A673 (cell line): Measurements from ENCODE around the gene NRF1.

Experiments
- EZH2 ChIP-seq: fragments of 200-600 bp; sonication (generic); IDR thresholded peaks from 2 replicates; pipeline ENCODE4 v1.6.1; 2017; ENCODE audit warnings: borderline replicate concordance, low read depth, mild to moderate bottlenecking, mixed read lengths, antibody characterized with exemption, low read length; ENCODE audit not compliant: poor library complexity, severe bottlenecking
- TF ChIP-seq, protein P1 (sequence below): fragments of 300-800, 200-600 bp; sonication (generic); conservative IDR thresholded peaks from 2 replicates; pipeline ENCODE4 v1.5.1; 2017; ENCODE audit warnings: low read depth, mild to moderate bottlenecking, antibody characterized with exemption, low read length, moderate library complexity, mixed read lengths

DNA sequence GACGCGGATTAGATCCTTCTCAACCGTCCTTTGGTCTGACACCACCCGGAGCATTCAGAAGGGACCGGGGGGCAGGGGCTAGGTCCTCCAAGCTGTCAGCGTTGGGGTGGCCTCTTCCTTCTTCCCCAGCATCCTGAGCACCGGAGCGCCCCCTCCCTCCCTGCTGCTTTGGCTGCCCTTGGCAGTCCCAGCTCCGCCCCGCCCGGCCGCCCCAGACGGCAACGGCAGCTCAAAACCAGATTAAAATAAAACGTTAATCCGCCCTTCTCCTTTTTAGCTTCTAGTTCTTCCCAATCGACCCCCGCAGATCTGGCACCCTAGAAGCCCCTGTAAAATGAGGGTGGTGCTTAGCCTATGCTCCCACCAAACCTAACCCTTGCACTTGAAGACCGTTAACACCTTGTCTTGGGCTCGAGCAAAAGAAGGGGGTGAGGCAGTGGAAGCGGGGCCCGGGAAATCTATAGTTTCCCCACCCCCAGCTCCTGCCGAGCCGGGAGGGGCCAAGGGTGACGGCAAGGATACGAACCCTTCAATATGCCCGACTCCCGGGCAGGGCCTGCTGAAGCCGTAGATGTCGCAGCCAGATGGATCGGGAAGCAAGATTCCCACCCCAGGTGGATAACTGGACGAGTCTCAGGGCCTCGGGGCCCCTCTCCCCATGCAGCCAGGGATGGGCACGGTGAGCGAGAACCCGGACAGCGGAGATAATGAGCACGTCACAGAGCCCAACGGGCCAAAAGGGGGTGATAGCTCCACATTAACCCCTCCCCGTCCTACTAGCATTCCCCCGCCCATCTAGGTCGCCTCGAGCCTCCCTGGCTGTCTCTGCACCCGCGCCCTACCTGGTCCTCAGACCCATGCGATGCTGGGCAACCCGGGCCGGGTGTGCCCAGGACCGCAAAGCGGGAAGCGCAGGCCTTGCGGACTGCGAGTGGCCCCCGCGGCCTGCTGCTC, 169.7 kb downstream of the NRF1 start:
- TF ChIP-seq, protein P1, sequence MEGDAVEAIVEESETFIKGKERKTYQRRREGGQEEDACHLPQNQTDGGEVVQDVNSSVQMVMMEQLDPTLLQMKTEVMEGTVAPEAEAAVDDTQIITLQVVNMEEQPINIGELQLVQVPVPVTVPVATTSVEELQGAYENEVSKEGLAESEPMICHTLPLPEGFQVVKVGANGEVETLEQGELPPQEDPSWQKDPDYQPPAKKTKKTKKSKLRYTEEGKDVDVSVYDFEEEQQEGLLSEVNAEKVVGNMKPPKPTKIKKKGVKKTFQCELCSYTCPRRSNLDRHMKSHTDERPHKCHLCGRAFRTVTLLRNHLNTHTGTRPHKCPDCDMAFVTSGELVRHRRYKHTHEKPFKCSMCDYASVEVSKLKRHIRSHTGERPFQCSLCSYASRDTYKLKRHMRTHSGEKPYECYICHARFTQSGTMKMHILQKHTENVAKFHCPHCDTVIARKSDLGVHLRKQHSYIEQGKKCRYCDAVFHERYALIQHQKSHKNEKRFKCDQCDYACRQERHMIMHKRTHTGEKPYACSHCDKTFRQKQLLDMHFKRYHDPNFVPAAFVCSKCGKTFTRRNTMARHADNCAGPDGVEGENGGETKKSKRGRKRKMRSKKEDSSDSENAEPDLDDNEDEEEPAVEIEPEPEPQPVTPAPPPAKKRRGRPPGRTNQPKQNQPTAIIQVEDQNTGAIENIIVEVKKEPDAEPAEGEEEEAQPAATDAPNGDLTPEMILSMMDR = no peak
- peak; percentile 79 for TF ChIP-seq EZH2
